ENCODE measurements around the gene PAX3. TPM values are rescaled to one million over a fixed set of nuclear protein-coding genes. Genes with fewer than 3 reads are reported as not detected.

Gene PAX3
- total RNA-seq, 2 donors from 2014 or later = not detected

DNA sequence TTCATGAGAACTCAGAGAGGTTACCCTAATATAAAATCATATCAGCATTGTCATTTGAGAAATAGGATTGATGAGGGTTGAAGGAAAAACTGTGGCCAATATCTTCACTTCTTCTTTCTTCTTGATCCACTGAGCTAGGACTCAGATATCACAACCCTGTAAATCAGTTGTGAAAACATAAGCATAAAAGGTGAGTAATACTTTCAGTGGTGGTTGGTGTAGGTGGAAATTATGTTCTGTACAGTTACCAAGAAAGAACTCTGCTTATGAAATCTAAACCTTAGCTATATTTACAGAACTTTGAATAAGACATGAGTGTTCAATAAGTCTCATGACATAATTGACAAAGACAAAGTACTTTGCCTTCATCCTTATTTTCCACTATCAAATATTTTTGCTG lies 56.3 kb downstream of the PAX3 start:
- intact Hi-C loops (cut with DNase I, micrococcal nuclease) = no loop called here
- no peak for ATAC-seq

GRCh38 chr2:222241128-222241870 lies 57.5 kb downstream of the PAX3 start:
- intact Hi-C loops (cut with DNase I, micrococcal nuclease) = no loop called here
- no peak for ATAC-seq
- DNase-seq = no peak

More for the DNA sequence above, 56.3 kb downstream of the PAX3 start:
- DNase-seq = no peak

DNA sequence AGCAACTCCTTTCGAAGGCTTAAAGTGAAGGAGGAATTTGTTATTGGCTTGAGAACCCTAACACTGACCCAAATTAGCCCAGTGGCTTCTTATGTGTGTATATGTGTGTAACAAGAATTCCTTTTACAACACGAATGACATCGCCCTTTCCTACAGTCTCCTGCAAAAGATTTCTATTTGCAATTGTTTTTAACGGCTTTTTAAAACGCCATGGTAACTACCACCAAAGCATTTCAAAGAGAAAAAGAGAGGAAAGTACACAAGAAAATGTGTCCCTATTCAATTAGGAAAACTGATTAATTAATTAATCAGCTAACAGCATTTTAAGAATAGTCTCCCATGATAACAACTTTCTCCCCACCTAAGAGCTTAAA lies 58.1 kb downstream of the PAX3 start:
- intact Hi-C loops (cut with DNase I, micrococcal nuclease) = no loop called here
- ATAC-seq (no peak), DNase-seq (no peak)

- intact Hi-C loops (cut with DNase I, micrococcal nuclease) = no loop called here
- no peak for ATAC-seq
Observed at GRCh38 chr2:222239945-222240675, 58.7 kb downstream of the PAX3 start.

DNA sequence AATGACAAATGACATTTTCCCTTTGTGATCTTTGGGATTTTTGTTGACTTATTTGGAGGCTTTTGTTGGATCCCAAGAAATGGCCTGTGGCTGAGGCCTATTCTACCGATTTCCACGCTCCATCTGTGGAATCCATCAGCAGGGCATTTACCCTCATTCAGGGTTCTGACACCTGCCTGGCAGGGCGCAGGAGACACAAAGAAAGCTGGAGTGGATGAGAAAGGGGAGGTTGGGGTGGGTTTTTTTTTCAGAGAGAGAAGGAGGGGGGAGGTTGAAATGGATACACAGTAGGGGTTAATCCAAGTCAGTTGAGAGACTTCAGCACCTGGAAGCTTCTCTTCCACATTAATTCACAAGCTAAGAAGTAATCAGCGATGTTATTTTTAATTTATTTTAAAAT lies 59.7 kb downstream of the PAX3 start:
- DNase-seq (no peak), ATAC-seq (no peak)
- intact Hi-C loops (cut with DNase I, micrococcal nuclease) = no loop called here

More at GRCh38 chr2:222239945-222240675, 58.7 kb downstream of the PAX3 start:
- DNase-seq = no peak

GRCh38 chr2:222238072-222238471 lies 60.7 kb downstream of the PAX3 start:
- ATAC-seq = no peak
- no peak for DNase-seq
- intact Hi-C loops (cut with DNase I, micrococcal nuclease) = no loop called here

GRCh38 chr2:222232839-222233238 lies 66.0 kb downstream of the PAX3 start:
- ATAC-seq (no peak), DNase-seq (no peak)
- intact Hi-C loops (cut with DNase I, micrococcal nuclease) = no loop called here

- DNase-seq (no peak), ATAC-seq (no peak)
- intact Hi-C loops (cut with DNase I, micrococcal nuclease) = no loop called here
Observed at GRCh38 chr2:222232372-222232771, 66.4 kb downstream of the PAX3 start.

- intact Hi-C loops (cut with DNase I, micrococcal nuclease) = no loop called here
- DNase-seq = no peak
- ATAC-seq = no peak
Observed at GRCh38 chr2:222228054-222228453, 70.7 kb downstream of the PAX3 start.

- ATAC-seq (no peak), DNase-seq (no peak)
- intact Hi-C loops (cut with DNase I, micrococcal nuclease) = no loop called here
Observed at GRCh38 chr2:222218786-222219185, 80.0 kb downstream of the PAX3 start.

GRCh38 chr2:222217712-222218111 lies 81.1 kb downstream of the PAX3 start:
- ATAC-seq (no peak), DNase-seq (no peak)
- intact Hi-C loops (cut with DNase I, micrococcal nuclease) = no loop called here

GRCh38 chr2:222214885-222215284 lies 83.9 kb downstream of the PAX3 start:
- intact Hi-C loops (cut with DNase I, micrococcal nuclease) = no loop called here
- DNase-seq = no peak
- ATAC-seq = no peak

DNA sequence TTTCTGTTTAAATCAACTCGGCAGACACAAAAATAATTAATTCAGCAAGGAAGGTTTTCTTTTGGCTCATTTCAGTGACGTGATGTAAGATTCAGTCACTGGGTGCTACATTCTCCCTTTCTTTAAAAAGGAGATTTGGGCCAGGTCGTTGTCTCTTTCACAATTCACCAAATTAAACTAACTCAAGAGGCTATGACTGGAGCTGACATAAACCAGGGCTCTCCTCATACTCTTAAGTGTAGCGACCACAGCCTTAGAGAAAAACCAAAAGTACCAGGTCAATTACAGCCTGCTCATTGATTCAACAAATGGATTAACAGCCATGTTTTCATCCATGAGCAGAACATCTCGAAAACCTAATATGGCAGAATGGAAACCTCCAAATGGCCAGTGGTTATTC lies 85.7 kb downstream of the PAX3 start:
- intact Hi-C loops (cut with DNase I, micrococcal nuclease) = no loop called here
- ATAC-seq (no peak), DNase-seq (no peak)

GRCh38 chr2:222212571-222212970 lies 86.2 kb downstream of the PAX3 start:
- intact Hi-C loops (cut with DNase I, micrococcal nuclease) = no loop called here
- ATAC-seq (no peak), DNase-seq (no peak)

GRCh38 chr2:222208010-222208690 lies 90.6 kb downstream of the PAX3 start:
- intact Hi-C loops (cut with DNase I, micrococcal nuclease) = no loop called here
- ATAC-seq (no peak), DNase-seq (no peak)

DNA sequence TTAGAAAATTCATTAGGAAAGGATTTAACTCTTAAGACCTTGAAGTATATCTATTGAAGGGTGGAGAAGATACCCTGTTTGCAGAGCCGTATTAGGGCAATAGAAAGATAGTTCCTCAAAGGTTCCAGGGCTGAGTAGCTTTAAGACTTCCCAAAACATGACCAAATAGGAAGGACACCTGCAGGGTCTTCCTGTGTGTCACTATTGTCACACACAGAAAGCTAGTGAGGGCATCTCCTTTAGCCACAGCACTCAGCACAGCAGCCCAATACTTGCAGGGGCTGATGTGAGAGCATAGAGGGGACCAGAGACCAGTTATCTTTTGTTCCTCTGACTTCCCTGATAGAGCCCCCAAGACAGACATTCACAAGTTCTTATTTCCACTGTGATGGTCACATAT lies 93.7 kb downstream of the PAX3 start:
- no peak for DNase-seq
- no peak for ATAC-seq
- intact Hi-C loops (cut with DNase I, micrococcal nuclease) = no loop called here

- DNase-seq (no peak), ATAC-seq (no peak)
- intact Hi-C loops (cut with DNase I, micrococcal nuclease) = no loop called here
Observed at GRCh38 chr2:222203041-222203440, 95.8 kb downstream of the PAX3 start.

GRCh38 chr2:222196159-222196558 lies 102.6 kb downstream of the PAX3 start:
- ATAC-seq (no peak), DNase-seq (no peak)
- intact Hi-C loops (cut with DNase I, micrococcal nuclease) = no loop called here

GRCh38 chr2:222194669-222195068 lies 104.1 kb downstream of the PAX3 start:
- ATAC-seq (no peak), DNase-seq (no peak)
- intact Hi-C loops (cut with DNase I, micrococcal nuclease) = no loop called here

- DNase-seq (no peak), ATAC-seq (no peak)
- intact Hi-C loops (cut with DNase I, micrococcal nuclease) = no loop called here
Observed at GRCh38 chr2:222193328-222193983, 105.3 kb downstream of the PAX3 start.

Data from left colon (tissue), 2 donors.